Measurements from ENCODE around the gene ARL2BP. TPM values are rescaled to one million over a fixed set of nuclear protein-coding genes. Genes with fewer than 3 reads are reported as not detected.

ARL2BP gene
- total RNA-seq, 1 donor from 2014 or later: 67.4 TPM

GRCh38 chr16:57301126-57301817, 56.2 kb downstream of the ARL2BP start:
- peaks cover 3% of the 10 kb centered on the region for H3K27me3 Mint-ChIP-seq (ENCODE audit: unreplicated experiment)
- no peak for TF ChIP-seq CTCF (IDR thresholded peaks at IDR 0.05)
- no peak for DNase-seq (ENCODE audit: extremely low spot score, unreplicated experiment)
- H3K27ac Mint-ChIP-seq (ENCODE audit: unreplicated experiment): no peak overlapping the region
- no peaks in the 10 kb centered on the region for H3K36me3 Mint-ChIP-seq (ENCODE audit: unreplicated experiment)
- H3K9me3 Mint-ChIP-seq (ENCODE audit: unreplicated experiment): no peaks in the 10 kb centered on the region
- H3K4me1 Mint-ChIP-seq (ENCODE audit: unreplicated experiment): peaks cover 16% of the 10 kb centered on the region
- H3K4me3 Mint-ChIP-seq (ENCODE audit: unreplicated experiment): no peak overlapping the region

Other genes starting within 250 kb of the ARL2BP start
- gene CPNE2, start 152.7 kb upstream of the ARL2BP start, total RNA-seq: 33.7 and 33.9 TPM in 2 replicates
- gene PSME3IP1, start 59.2 kb upstream of the ARL2BP start, total RNA-seq: 81.2 and 83.1 TPM in 2 replicates
- gene RSPRY1, start 58.9 kb upstream of the ARL2BP start, total RNA-seq: 49.3 and 50.8 TPM in 2 replicates
- 0.30 and 1.2 TPM in 2 replicates for gene PLLP, start 39.4 kb downstream of the ARL2BP start, total RNA-seq
- not detected in 2 replicates for gene CCL22, start 113.5 kb downstream of the ARL2BP start, total RNA-seq
- gene CX3CL1, start 127.2 kb downstream of the ARL2BP start, total RNA-seq: 2.3 and 2.6 TPM in 2 replicates
- not detected in 2 replicates for gene CCL17, start 159.5 kb downstream of the ARL2BP start, total RNA-seq
- gene CIAPIN1, start 202.1 kb downstream of the ARL2BP start, total RNA-seq: 52.2 and 57.1 TPM in 2 replicates
- gene COQ9, start 202.2 kb downstream of the ARL2BP start, total RNA-seq: 37.8 and 50.1 TPM in 2 replicates
- 46.8 and 47.8 TPM in 2 replicates for gene POLR2C, start 217.4 kb downstream of the ARL2BP start, total RNA-seq
- gene DOK4, start 241.2 kb downstream of the ARL2BP start, total RNA-seq: 22.5 and 24.4 TPM in 2 replicates